Thyroid gland (tissue), 4 donors: ENCODE measurements around the gene DNAJC16.

ENCODE experiments used
- CTCF ChIP-seq, 6 experiments: fragments of 200-600 bp in 3 of 6; fragments of 450-650 bp in 3 of 6; sonication (generic) in 3 of 6; IDR thresholded peaks; one replicate each; pipeline ENCODE4 v1.5.1; 2016 to 2019; ENCODE audit warnings: antibody characterized with exemption in 6 of 6, mild to moderate bottlenecking in 2 of 6, inconsistent platforms in 1 of 6, moderate library complexity in 1 of 6
- POLR2A ChIP-seq, 2 donors: fragments of 450-650 bp; IDR thresholded peaks; one replicate each; pipeline ENCODE4 v1.6.1; 2017; ENCODE audit warnings: antibody characterized with exemption in 2 of 2, mild to moderate bottlenecking in 2 of 2, moderate library complexity in 1 of 2

- no peak for TF ChIP-seq POLR2A (IDR thresholded peaks at IDR 0.05)
- no peak for TF ChIP-seq CTCF (IDR thresholded peaks at IDR 0.05)
These were observed 30.9 kb downstream of the DNAJC16 start for GRCh38 chr1:15557594-15557993.
